ENCODE measurements around the gene C2CD2L.
"Not testable (repeated sequence)": the region's sequence is repeated elsewhere in the genome, so short reads cannot be mapped to it uniquely, and the experiment has no call there.

The C2CD2L gene

GRCh38 chr11:119093942-119094815 lies 13.0 kb upstream of the C2CD2L start:
- no peak for DNase-seq (ENCODE audit: low spot score)

- DNase-seq (ENCODE audit: low spot score), result peak; percentile 74
These were observed 12.4 kb upstream of the C2CD2L start for GRCh38 chr11:119094816-119095065.

GRCh38 chr11:119095066-119095880 lies 11.9 kb upstream of the C2CD2L start:
- DNase-seq (ENCODE audit: low spot score), result peak; percentile 95

GRCh38 chr11:119099711-119100110 lies 7.4 kb upstream of the C2CD2L start:
- DNase-seq (ENCODE audit: low spot score), result no peak

GRCh38 chr11:119100246-119100970 lies 6.7 kb upstream of the C2CD2L start:
- DNase-seq (ENCODE audit: low spot score), result no peak

GRCh38 chr11:119100994-119101758 lies 6.0 kb upstream of the C2CD2L start:
- DNase-seq (ENCODE audit: low spot score), result no peak

GRCh38 chr11:119101759-119102423 lies 5.3 kb upstream of the C2CD2L start, which contains the start of gene DPAGT1:
DPAGT1 (minus strand) TSS chr11:119101853; CDS start chr11:119101655, 198 bp downstream.
- peak; percentile 75 for DNase-seq (ENCODE audit: low spot score)

GRCh38 chr11:119103161-119103664 lies 3.9 kb upstream of the C2CD2L start:
- not testable (repeated sequence) for DNase-seq (ENCODE audit: low spot score)

GRCh38 chr11:119103793-119104192 lies 3.4 kb upstream of the C2CD2L start:
- peak; percentile 55 for DNase-seq (ENCODE audit: low spot score)

- DNase-seq (ENCODE audit: low spot score), result peak; percentile 65
These were observed 498 bp downstream of the C2CD2L start for GRCh38 chr11:119107538-119108145.

GRCh38 chr11:119108146-119108856 lies 1.2 kb downstream of the C2CD2L start:
- peak; percentile 72 for DNase-seq (ENCODE audit: low spot score)

GRCh38 chr11:119108857-119109221 lies 1.7 kb downstream of the C2CD2L start:
- no peak for DNase-seq (ENCODE audit: low spot score)

GRCh38 chr11:119109843-119110242 lies 2.7 kb downstream of the C2CD2L start:
- no peak for DNase-seq (ENCODE audit: low spot score)

- DNase-seq (ENCODE audit: low spot score), result no peak
These were observed 3.3 kb downstream of the C2CD2L start for GRCh38 chr11:119110439-119110838.

GRCh38 chr11:119111361-119111925 lies 4.3 kb downstream of the C2CD2L start:
- no peak for DNase-seq (ENCODE audit: low spot score)

GRCh38 chr11:119112314-119113020 lies 5.3 kb downstream of the C2CD2L start:
- DNase-seq (ENCODE audit: low spot score), result no peak

- no peak for DNase-seq (ENCODE audit: low spot score)
These were observed 6.6 kb downstream of the C2CD2L start for GRCh38 chr11:119113716-119114115.

- DNase-seq (ENCODE audit: low spot score), result no peak
These were observed 7.2 kb downstream of the C2CD2L start for GRCh38 chr11:119114351-119114750.

Measured in D341Med (cell line).